Ammon's horn (tissue), 1 donor: Measurements from ENCODE around the gene ITGB1.
"Not testable (repeated sequence)": the region's sequence is repeated elsewhere in the genome, so short reads cannot be mapped to it uniquely, and the experiment has no call there.

Experiments
- DNase-seq: peaks from one replicate; pipeline ENCODE4 v3.0.0-alpha.2; 2016; ENCODE audit warnings: low spot score

Gene ITGB1

DNA sequence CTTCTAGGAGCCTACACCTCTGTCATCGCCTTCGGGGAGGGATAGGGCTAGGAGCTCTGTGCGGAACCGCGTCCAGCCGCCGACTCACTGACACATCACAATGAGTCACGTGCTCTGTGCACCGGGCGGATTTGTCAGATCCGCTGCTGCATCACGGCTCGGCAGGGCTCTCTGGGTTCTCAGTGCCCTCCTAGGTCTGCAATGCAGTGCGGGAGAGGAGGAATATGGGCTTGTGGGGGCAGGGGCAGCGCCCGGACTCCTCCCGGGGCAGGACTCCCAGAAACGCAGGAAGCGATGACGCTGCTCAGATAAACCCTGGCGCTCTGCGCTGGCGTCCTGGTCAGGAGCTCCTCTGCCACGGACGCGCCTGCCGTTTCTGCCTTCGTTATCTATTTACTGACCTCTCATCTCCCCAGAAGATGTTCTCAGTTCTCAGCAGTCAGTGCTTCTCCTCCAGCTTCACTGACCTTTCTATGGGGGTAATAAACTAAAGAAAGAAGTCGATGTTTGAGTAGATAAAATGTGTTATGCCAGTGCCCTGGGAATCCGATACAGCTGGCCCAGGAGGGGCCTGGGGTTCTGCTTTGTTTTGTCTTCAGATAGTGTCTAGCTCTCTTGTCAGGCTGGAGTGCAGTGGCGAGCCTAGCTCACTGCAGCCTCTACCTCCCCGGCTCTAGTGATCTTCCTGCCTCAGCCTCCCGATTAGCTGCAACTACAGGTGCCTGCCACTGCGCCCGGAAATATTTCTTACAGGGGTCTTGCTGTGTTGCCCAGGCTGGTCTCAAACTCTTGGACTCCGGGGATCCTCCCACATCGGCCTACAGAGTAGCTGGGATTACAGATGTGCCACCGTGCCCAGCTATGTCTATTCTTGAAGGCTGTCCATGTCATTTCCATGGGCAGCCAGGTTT, 22.8 kb upstream of the ITGB1 start:
- peak; percentile 92 for DNase-seq

DNA sequence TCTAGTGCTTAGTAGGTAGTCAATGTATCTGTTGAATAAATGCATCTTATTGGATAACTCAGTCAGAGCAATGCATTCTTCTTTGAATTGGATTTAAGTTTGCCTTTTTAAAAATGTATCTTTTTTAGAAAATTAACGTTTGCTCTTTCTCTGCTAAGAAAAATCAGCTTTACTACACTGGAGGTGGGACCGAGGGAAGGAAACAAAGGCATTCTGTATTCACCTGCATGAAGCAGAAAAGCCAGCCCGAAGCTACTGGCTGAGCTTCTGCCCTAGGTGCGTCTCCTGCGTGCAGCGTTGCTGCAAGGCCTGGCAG, 22.2 kb upstream of the ITGB1 start:
- no peak for DNase-seq

DNA sequence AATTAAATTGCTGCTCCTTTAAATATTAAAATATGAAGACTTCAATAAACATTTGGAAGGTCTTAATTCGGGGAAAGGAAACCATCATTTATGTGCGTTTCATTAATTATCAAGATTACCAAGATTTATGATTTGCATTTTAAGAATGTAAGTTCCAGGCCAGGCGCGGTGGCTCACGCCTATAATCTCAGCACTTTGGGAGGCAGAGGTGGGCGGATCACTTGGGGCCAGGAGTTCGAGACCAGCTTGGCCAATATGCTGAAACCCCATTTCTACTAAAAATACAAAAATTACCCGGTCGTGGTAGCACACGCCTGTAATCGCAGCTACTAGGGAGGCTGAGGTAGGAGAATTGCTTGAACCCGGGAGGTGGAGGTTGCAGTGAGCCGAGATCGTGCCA, 21.7 kb upstream of the ITGB1 start:
- not testable (repeated sequence) for DNase-seq

DNA sequence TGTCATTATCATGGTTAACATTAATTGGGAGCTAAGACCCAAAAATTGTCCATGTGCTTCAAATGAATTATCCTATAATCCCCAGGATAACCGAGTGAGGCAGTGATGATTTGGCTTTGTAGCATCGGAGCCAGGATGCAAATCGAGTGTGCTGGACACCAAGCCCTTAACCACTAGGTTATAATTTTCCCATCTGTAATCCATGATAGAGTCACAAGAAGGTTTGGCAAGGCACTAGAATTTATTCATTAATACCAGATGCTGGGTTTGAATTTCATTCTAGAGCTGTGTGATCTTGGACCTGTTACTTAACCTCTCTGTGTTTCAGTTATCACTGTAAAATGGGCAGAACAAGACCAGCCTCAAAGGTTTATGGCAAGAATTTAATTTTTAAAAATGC, 21.0 kb upstream of the ITGB1 start:
- DNase-seq, result no peak

DNA sequence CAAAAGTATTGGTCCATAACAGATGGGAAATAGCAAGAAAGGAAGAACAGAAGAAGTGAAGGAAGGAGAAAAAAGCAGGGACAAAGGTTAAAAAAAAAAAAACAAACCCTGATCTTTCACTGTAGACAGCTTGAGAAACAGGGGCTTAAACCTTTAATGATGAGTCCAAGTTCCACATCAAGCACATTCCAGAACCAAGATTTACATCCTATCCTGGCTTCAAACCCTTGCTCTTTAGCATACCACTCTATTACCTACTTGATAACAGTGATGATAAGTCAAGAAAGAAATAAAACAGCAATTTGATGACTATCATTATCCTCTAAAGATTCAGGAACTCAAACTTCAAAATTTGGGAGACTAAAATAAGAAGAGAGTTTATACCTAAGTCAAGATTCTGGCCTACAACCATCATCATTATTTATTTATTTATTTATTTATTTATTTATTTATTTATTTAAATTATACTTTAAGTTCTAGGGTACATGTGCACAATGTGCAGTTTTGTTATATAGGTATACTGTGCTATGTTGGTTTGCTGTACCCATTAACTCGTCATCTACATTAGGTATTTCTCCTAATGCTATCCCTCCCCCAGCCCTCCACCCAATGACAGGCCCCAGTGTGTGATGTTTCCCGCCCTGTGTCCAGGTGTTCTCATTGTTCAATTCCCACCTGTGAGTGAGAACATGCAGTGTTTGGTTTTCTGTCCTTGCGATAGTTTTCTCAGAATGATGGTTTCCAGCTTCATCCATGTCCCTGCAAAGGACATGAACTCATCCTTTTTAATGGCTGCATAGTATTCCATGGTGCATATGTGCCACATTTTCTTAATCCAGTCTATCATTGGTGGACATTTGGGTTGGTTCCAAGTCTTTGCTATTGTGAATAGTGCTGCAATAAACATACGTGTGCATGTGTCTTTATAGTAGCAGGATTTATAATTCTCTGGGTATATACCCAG, 20.1 kb upstream of the ITGB1 start:
- DNase-seq, result not testable (repeated sequence)

DNA sequence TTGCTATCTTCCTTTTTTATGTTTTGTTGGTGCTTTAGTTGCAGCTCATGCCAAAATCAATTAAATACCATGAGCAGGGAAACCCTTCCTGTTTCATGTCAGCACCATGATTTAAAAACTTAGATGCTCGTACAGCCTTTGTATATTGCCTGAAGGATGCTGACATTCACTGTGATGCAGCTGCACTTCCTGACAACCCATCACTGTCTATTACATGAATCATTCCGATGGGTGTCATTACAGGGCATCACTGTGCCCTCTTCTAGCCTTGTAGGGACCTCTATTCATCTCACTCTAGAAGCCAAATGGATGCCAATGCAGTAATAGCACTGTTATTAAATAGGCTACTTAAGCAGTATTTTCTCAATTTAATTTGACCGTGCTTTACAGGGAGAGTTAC, 18.3 kb upstream of the ITGB1 start:
- no peak for DNase-seq

DNA sequence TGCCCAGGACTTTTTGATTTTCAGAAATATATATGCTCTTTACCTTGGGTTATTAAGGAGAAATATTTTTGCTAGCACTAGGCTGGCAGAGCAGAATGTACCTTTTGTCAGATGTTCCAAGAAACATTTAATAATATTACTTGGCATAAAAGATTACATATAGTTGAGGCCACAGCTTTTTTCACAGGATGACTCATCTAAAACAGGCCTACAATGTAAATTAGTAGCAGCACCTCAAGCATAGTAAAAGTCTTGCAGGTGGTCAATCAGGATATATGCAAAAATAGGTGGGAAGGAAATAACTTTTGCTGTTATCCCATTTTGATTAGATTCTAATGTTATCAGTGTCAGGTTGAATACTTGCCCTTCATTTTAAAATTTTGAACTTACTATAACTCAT, 14.9 kb upstream of the ITGB1 start:
- DNase-seq, result no peak

DNA sequence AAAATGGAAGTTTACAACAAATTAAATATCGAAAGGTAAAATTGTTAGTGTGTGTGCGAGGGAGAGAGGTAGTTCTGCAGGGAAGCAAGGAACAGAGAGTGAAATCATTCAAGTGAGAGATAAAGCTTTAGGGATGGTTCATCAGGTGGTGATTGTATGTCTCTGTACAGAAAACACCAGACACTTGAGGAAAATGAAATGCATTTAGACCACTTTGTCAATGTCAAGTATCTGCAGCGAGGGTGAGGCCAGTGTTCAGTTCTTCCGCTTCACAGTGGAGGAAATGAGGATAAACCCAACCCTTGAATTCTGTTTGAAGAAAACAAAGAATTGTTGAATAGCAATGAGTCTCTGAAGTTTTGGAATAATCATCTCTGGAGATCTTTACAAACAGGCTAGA, 14.4 kb upstream of the ITGB1 start:
- DNase-seq, result no peak

DNA sequence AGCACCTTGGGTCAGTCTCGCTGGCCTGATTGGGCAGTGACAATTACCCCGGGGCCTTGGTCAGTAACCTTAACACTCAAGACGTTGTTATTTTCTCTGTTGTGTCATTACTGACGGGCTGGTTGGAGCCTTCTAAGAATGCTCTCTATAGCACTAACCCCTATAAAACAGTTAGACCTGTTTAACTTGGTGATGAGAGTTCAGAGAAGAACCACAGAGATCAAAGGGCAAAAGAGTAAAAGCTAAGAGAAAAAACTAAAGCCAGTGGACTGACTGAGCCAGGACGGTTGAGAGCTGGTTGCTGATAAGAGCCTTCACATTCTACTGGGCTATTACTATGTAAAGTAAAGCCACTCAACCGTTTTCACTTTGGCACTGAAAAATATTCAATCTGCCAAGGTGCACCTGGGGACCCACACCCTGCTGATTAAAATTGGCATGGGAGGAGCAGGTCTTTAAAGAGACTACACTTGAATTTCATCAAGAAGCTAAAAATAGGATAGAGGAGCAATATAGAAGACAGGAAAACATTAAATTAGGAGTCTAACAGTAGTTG, 13.6 kb upstream of the ITGB1 start:
- DNase-seq, result no peak

DNA sequence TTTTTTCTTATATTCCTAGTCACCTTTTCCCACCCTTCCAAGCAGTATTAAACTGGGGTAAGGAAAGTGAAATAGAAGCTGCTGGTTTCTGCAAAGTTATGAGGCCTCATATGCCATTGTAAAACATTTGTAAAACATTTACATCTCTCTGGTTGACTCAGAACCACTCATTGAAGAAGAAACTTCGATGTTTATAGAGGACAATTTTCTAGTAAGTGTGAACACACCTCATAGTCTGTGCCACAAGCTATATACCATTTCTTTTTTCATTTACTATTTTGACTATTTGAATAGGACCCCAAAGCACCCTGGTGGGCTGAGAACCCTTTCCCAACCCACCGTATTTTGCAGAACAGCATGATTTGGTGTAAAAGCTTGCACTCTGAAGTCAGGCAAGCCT, 12.9 kb upstream of the ITGB1 start:
- DNase-seq, result no peak

DNA sequence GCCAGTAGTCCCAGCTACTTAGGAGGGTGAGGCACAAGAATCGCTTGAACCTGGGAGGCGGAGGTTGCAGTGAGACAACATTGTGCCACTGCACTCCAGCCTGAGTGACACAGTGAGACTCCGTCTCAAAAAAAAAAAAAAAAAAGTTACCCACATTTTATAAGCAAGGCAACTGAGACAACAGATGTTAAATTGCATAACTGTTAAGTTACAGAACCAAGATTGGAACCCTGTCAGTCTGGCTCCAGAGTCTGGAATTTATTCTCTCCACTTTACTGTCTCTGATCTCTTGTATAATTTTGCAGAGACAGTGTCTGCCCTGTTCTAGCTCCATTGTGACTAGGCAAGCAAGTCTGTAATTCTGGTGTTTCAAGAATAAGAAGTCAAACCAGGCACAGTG, 6.2 kb upstream of the ITGB1 start:
- no peak for DNase-seq

DNA sequence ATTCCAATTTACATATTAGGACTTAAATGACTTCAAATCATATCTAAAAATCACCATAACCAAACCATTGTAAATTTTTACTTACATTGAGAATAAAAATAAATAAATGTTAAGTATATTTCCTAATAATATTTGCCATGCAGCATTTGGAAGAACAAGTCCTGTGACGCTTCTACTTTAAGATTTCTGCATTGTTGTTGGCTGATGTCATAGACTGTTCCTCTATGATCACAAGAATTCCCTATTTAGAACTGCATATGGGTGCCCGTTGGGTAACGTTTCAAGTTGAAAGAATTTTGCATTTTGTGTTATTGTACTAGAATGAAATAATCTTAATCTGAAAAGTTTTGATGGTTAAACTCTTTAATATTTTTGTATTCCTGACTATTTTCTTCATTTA, 5.1 kb upstream of the ITGB1 start:
- DNase-seq, result no peak

DNA sequence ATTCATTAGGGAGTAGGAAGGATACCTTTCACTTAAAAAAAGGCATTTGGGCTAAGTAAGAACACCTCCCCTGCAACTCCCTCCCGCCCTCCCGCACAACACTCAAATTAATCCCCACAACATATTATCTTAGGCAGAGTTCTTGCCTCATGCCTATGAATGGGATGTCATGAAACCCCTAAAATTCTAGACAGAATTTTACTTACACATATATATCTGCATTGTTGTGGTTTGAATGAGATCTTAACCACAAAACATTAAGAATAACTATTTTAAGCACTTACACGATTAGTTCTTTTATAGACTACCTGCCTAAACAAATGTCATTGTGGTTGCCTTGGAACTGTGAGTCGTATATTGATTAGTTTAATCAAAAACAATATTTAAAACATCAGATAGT, 4.5 kb upstream of the ITGB1 start:
- DNase-seq, result no peak

DNA sequence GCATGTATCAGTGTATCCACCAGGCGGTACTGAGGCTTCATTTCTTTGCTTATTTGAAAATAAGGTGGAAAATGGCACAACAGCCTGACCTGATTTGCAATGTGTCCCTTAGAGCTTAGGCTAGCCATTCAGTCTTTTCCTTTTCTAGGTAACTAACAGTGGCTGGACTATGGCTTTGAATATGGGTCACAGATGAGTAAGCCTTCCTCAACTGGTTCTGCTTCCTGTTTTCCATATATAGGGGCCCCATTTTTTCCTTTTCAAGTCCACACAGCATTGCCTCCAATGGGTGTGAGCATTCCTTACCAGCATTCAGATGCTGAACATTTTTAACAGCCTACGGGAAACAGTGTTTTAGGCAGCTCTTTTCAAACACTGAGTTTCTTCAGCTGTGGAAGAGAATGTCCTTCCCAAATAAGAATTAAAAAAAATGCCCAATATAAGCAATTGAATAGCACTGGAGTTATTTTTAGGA, 3.9 kb upstream of the ITGB1 start:
- DNase-seq, result peak; percentile 15

DNA sequence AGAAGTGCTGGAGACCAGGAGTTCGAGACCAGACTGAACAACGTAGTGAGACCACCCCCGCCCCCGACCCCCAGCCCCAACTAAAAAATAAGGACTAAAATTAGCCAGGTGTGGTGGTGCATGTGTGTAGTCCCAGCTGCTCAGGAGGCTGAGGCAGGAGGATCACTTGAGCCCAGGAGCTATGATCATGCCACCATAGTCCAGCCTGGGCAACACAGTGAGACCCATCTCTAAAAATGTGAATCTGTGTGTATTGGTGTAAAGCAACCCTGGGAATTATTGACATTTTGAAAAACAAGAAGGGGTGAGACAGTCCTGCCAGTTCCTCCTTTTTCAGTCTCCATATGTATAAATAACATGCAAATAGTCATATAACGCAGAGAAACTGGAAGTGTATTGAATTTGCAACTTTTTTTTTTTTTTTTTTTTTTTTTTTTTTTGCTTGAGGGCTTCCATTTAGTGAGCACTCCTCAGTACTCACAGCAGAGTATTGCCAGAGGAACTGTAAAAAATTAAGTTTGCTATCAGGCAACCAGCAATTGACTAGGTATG, 3.4 kb upstream of the ITGB1 start:
- no peak for DNase-seq

DNA sequence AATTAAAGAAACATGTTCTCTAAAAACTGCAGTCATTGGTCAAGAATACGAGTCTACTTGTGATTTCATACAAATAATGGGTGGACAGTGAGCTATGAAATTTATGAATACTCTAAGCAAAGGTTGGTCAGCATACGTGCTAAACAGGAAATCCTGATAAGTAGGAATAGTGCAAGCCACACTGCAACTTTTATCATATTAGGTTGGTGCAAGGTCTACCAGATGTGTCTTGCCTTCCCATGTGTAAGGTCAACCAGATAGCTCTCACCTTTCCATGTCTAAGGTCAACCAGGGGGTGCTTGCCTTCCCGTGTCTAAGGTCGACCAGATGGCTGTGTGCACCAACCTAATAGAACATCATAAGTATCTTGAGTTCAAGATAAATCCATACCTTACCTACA, 2.0 kb upstream of the ITGB1 start:
- no peak for DNase-seq

DNA sequence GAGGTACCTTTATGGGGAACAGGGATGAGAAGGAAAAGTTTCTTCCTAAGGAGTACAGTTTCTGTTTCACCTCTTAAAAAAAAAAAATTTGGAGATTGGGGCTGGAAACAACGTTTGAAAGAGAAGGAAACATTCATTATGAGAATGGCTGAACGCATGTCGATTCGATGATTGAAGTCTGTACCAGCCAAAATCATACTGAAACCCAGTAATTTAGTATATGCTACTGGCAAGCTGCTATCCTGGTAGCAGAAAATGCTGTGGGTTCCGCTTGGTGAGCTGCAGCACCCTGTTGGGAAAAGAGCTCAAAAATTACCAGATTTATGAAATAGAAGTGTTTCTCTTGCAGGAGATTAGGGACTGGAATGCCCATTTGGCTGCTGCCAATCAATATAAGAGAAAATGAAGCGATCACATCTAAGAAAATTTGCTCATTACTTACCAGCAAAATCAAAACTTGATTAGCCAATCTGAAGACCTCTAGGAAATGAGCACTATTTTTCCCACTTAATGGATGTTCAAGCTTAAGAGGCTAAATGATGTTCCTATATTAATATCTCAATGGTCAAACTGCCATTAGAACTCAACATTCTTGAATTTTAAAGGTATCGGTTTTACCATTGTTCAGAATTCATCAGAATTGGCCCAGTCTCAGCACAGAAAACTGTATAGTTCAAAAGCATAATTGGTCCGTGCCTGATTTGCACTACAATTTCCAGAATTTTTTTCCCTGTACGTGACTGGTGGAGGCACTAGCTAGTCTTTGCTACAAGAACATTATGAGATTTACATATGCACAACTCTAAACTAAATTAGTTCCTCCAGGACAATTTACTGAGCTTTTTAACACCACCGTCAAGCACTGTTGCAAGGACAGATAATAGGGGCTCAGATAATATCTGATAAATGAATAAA, 1.2 kb upstream of the ITGB1 start:
- DNase-seq, result no peak

DNA sequence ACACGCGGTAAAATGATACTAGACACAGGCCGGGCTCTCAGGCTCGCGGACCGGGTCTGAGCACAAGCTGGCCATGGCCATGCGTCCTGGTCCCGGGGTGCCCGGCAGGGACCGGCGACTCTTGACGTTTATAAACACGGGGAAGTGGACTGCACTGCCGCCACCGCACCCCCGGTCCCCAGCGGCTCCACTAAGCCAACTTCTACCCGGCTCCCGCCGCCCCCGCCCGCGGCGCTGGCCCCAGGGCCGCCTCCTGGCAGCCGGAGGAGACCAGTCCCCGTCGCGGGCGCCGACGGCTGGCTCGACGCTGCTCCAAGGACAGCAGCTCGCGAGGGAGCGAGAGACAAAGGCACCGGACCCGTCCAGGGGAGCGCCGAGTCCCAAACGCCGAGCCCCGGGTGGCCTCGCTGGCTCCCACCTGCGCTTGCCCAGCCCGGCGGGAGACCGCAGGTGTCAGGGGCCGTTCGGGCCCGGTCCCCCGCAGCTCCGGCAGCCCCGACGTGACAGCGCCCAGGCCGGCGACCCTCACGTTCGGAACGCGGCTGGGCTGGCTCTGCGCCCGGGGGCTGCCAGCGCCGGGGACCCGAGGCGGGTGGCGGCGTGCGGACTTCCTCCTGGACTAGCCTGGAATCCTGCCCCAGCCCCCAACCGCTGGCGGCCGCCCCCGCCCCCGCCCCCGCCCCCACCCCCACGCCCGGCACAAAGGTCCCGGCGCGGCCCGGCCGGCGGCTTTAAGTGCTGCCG, 517 bp downstream of the ITGB1 start:
- peak; percentile 56 for DNase-seq

DNA sequence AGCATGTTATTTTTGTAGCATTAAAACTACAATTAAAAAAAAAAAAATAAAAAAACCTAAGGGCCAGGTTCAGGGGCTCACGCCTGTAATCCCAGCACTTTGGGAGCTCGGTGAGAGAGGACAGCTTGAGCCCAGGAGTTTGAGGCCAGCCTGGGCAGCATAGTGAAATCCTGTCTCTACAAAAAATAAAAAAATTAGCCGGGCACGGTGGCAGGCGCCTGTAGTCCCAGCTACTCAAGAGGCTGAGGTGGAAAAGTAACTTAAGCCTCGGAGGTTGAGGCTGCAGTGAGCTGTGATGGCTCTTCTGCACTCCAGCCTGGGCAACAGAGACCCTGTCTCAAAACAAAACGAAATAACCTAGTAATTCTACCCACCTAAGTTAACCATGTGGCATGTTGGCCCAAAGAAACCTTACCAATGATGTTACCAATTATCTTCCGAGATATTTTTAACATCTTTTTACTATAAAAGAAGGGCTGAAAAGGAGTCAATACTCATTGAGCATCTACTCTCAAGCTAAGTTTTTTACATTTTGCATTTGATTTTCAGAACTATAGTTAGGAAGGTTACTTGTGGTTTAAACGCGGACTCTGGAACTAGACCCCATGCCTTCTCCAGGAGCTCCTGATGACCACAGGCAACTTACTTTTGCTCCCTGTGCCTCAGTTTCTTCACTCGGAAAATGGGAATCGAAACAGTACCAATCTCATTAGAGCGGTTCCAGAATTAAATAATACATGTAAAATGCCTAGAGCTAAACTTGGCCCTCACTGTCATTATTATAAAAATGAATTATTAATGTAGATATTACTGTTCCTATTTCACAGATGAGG, 1.4 kb downstream of the ITGB1 start:
- DNase-seq, result no peak

DNA sequence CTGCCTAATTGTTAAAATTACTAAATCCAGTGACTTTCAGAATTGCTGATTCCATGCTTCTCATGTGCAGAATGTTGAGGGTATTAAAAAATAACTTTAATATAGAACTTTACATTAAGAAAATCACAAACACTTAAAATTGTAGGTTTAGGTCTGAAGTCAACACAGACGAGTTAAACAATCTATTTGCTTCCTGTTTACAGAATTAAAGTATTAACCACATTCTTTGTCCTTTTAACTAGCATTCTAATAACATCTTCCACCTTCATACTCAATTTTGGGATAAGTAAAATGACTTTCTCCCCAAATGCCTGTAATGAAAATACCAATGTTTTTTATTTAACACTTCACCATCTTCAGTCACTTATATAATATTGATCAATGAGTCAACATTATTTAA, 2.2 kb downstream of the ITGB1 start:
- no peak for DNase-seq
